ENCODE results near the gene ELOB.
A peak's percentile ranks its signal among the peaks of the same experiment; 100 is the strongest.

The ELOB gene

DNA sequence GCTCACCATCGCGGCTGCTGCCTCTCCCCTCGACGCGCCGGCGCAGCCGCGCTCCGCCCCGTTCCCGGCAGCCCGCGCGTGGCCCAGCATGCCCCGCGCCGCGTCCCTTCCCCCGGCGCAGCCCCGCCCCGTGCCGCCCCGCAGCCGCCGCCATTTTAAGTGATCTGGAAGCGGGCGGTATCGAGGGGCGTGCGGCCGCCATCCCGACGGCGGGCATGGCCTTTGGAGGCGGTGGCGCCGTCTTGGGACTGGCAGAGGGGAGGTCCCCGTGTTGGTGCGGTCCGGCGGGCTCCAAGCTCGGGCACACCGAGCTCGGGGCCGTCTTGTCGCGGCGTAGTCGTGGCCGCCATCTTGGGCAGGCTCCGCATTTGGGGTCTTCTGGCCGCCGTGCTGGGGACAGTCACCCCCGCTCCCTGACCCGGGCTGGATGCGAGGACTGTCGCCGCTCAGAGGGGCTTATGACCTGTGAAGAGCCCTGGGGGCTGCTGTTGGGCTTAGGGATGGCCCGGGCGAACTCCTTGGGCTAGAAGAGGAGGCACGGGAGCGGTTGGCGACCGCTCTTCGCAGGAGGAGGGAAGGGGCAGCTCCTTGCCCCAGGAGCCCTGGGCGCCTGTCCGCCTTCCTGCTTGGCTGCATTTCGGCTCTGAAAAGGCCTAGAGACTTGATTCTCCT lies at the start of gene ELOB:
Gene ELOB, minus strand, starts transcription at position 50 of the 672 bp plus-strand sequence. Its CDS starts 41 bp downstream, at position 9.
- DNase-seq = peak; percentile 91

DNA sequence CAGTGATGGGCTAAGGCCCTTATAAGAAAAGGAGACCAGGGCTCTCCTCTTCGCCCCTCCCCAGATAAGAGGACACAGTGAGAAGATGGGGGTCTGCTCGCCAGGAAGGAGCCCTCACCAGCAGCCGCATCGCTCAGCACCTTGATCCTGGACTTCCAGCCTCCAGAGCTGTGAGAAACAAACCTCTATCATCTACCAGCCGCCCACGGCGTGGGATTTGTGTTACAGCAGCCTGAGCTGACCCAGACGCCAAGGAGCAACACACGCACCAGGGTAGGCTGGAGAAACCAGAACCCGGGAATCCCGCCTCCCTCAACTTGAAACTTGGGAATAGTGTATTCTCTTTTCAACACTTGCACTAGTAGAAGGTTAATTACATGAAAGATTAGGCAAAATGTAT lies 48.8 kb upstream of the ELOB start:
- no peak for DNase-seq

DNA sequence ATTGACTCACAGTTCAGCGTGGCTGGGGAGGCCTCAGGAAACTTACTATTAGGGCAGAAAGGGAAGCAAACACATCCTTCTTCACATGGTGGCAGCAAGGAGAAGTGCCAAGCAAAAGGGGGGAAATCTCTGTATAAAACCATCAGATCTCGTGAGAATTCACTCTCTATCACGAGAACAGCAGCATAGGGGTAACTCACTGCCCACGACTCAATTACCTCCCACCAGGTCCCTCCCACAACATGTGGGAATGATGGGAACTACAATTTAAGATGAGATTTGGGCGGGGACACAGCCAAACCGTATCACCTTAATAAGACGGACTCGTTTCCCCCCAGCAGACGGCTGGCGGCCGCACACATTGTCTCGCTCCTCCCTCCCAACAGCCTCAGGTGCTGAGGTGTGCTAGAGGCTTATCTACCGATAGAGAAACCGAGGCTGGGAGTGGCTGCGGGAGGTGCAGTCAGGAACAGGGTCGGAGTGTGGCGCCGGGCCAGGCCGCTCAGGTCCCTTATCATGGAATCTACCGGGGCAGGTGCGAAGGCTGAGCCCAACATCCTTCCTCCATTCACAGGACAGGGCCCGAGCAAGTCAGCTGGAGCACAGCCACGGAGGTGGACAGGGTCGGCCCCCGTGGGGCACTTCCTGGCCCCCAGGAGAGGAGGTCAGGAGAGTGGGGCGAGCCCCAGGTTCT lies 48.1 kb upstream of the ELOB start:
- DNase-seq = no peak

DNA sequence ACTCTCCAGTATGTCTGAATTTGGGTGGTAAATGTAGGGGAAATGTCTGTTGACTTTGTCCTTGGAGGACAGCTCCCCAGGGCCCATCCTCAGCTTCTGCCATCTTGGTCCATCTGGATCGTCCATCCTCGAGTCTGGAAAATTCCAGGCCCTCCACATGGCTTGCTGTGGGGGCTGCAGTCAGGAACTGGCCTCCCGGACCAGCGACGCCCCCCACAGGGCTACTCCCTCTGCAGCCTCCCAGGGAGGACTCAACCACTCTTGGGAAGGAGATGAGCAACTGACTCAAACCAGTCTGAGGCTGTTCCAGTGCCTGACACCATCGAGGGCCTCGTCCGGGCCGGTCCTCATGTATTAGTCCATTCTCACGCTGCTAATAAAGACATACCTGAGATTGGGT lies 47.5 kb upstream of the ELOB start:
- no peak for DNase-seq

DNA sequence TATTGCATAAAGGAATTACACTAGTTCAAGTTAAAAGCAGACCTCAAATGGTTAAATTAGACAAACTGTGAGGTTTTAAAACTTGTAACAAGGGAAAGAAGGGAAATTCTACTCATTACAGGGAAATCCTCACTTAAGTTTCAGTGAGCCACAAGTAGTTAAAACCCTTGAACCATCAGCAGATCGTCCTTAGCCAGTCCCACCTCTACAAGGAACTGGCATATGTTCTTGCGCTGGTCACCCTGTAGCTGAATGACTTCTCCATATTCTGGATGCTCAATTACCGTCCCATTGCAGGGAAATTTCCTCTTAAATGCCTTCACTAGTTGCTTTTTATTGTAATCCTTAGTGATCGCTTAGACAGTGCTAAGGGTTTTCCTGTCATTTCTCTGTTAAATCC lies 45.4 kb upstream of the ELOB start:
- no peak for DNase-seq

DNA sequence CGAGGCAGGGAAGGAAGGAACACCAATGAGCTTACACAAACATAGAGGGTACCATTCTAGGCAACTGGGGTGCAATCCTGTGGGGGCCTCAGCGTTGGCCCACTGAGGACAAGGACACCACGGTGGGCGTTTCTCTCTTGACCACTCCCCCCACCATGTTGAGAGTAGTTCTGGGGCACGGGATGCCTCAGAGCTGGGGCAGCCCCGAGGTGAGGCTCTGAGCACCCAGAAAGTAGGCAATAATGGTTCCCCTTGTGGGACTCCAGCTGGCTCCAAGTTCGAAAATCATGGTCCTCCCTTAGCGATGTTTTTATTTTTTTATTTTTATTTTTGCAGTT lies 45.0 kb upstream of the ELOB start:
- no peak for DNase-seq

DNA sequence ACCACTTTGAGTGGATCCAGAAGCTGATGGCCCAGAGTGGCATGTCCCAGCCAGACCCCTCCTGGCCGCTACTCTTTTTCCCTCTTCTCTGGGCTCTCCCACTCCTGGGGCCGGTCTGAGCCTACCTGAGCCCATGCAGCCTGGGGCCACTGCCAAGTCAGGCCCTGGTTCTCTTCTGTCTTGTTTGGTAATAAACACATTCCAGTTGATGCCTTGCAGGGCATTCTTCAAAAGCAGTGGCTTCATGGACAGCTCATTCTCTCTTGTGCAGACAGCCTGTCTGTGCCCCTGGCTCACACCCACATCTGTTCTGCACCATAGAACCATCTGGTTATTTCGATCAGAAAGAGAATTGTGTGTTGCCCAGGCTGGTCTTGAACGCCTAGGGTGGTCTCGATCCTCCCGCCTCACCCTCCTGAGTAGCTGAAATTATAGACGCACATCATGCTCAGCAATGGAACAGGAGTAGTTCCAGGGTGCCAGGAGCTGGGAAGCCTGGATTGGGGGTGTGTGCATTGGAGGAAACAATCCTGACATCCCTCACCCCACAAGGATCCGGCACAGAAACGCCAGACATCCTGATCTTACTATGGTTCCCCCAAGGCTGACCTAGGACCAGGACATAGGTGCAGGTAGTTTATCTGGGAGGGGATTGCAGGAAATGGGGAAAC lies 44.5 kb upstream of the ELOB start:
- DNase-seq = no peak

DNA sequence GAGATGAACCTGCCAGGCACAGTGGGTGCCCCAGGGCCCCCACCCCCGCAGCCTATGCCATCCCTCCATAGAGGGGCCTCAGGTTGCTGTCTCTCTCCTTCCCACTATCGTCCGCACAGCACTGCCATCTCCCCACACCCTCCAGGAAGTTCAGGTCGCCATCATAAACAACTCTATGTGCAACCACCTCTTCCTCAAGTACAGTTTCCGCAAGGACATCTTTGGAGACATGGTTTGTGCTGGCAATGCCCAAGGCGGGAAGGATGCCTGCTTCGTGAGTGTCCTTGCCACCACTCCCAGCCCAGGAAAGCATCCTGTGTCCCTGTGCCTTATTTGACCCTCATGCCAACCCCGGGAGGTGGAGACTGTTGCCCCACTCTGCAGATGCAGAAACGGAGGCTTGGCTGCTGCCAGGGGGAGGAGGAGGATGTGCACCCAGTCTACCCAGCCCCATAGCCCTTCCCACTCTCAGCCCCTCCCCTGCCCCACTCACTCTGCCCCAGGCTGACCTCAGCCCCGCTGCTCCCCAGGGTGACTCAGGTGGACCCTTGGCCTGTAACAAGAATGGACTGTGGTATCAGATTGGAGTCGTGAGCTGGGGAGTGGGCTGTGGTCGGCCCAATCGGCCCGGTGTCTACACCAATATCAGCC lies 43.9 kb upstream of the ELOB start:
- DNase-seq = no peak

DNA sequence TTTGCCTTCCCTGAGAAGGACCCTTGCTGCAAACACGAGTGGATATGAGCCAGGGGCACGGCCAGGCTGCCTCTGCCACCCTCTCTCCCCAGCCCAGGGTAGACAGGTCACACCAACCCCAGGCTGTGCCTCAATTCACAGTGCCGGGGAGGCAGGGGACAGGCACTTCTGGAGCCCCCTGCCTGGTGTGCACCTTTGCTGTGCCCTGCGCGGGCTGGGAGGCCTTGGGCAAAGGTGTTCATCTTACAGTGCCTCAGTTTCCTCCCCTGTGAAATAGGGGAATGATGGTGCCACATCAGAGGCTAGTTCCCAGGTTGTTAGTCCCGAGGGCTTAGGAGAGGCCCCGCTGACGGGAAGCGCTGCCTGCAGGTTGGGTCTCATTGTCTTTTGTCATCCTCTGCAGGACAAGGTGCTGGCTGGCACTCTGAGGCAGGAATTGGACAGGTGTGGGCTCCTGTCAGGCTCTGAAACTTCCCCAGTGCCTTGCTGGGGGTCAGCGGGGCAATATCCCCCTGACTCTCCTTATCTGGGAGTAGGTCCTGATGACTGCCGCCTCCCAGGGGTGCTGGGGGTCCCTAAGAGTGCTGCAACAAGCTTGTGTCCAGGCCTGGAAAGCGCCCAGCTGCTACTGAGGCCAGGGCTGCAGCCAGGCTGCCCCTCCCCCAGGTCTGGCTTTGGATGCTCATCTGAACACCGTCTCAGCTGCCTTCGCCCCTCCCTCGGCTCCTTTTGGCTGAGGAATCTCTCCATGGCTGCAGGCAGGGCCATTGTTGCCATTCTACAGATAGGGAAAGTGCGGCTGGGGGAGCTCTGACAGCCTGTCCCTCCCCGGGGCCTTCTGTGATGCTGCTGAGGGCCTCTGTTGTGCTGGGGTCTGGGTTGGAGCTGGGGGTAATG lies 43.1 kb upstream of the ELOB start:
- no peak for DNase-seq

DNA sequence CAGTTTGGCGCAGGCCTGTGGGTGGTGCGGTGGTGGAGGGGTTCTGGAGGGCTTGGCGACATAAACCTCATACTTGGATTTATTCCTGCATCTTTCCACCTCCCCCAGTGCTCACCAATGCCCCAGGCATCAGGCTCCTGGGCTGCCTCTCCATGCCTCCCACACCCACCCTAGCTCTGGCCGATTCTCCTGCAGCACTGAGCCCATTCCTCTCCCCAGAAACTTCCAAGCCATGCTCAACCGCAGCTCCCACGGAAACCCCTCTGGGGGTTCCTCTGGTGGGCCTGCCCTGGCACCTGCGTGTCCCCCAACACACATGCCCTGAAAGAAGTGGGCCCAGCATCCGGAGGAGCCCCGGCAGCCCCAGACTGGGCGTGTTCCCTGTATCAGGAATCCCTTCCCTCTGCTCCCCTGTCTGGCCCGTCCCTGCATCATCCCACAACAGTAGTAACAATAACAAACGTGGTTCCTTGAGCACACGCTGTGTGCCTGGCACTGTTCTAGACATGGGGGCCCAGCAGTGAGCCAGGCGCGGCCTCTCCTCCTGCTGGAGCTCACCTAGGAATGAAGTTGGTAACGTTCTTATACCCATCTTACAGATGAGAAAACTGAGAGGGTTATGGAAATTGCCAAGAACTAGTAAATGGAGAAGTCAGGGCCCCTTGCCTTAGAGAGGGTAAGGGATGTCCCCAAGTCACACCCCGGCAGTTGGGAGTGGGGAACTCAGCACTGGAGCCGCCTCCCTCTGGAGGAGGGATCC lies 42.3 kb upstream of the ELOB start:
- DNase-seq = no peak

DNA sequence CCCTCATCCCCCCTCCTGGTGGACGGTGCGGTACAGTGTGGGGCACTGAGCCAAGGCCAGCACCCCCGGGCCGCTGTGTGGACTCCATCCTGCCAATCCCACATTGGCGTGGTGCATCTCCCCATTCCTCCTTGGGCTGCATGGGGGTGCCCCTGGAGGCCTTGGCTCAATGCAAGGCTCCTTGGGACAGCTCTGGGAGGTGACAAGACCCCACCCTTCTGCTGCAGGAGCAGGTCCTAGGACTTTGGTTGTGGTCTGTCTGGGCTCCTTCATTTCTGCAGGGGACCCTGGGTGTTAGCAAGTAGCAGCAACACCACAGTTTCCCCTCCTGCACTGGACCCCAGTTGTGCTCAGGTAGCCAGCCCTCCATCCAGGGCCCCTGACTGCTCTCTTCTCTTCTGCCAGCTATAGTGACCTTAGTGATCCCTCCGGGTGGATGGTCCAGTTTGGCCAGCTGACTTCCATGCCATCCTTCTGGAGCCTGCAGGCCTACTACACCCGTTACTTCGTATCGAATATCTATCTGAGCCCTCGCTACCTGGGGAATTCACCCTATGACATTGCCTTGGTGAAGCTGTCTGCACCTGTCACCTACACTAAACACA lies 41.3 kb upstream of the ELOB start:
- DNase-seq = no peak

DNA sequence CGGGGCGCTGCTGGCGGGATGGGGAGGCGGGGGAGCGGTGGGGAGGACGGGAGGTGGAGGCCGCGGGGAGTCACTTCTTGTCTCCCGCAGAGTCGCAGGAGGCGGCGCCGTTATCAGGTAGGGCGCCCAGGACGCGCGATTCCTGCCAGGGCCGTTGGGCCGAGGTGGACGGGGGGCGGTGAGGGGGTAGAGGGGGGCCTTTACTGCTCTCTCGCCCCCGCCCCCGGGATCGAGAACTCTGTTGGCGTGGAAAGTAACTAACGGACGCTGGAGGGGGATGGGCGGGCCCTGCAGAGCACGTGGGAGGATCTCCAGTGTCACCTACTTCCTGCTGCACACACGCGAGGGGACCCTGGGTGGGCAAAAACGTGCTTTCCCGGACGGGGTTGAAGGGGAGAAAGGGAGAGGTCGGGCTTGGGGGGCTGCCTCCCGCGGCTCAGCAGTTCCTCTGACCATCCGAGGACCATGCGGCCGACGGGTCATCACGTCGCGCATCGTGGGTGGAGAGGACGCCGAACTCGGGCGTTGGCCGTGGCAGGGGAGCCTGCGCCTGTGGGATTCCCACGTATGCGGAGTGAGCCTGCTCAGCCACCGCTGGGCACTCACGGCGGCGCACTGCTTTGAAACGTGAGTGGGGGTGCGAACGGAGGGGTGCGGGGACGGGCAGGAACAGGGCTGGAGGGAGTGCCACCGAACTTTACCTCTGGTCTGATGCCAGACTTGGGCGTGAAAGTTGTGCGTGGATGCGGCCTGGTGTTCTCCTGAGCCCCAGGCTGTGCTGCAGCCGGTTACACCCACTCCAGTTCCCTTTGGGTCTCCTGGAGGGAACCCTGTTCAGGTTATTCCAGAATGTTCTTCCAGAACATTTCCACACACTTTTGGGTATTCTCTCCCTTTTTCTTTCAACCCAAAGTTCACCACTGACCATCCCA lies 40.5 kb upstream of the ELOB start:
- peak; percentile 26 for DNase-seq

DNA sequence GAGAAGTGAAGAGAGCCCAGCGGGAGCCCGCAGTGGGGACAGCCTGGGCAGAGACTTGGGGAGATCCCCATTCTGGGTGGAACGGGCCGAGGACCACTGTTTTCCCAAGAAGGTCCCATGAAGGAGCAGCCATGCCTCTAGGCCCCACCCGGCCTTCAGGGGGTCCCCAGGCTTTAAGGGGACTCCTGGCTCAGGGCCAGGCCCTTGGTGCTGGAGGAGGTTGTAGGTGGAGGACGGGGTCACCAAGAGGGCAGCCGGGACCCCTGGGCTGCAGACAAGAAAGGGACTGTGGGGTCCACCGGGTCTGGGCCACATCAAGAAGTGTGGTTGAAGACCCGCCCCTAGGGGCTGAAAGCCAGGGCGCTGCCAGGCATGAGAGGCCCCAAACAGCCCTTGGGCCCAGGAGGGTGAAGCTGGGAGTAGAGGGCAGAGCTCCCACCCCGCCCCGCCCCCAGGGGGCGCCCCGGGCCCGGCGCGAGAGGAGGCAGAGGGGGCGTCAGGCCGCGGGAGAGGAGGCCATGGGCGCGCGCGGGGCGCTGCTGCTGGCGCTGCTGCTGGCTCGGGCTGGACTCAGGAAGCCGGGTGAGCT lies 39.8 kb upstream of the ELOB start, which contains the start of gene PRSS21:
Gene PRSS21, plus strand, starts transcription at position 487 of the 589 bp plus-strand sequence. Its CDS starts 32 bp downstream, at position 519.
- DNase-seq = peak; percentile 45

DNA sequence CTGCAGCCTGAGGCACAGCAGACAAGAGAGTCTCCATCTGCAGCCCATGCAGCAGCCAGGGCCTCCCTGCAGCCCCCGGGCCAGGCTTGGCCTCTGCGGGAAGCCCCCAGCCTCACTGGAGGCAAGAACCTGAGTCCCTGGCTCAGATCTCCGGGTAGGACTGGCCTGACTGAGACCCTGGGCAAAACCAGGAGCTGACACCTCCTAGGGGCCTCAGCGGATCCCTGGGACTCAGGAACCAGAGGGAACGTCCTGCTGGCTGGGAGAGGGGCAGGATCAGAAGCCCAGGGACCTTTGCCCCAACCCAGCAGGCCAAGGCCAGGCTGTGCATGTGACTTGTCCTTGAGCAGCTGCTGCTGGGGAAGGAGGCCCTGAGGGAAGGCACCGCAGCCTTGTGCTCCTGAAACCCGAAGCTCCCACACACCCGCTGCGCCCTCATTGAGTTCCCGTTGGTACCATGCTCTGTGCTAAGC lies 38.3 kb upstream of the ELOB start:
- DNase-seq = no peak

DNA sequence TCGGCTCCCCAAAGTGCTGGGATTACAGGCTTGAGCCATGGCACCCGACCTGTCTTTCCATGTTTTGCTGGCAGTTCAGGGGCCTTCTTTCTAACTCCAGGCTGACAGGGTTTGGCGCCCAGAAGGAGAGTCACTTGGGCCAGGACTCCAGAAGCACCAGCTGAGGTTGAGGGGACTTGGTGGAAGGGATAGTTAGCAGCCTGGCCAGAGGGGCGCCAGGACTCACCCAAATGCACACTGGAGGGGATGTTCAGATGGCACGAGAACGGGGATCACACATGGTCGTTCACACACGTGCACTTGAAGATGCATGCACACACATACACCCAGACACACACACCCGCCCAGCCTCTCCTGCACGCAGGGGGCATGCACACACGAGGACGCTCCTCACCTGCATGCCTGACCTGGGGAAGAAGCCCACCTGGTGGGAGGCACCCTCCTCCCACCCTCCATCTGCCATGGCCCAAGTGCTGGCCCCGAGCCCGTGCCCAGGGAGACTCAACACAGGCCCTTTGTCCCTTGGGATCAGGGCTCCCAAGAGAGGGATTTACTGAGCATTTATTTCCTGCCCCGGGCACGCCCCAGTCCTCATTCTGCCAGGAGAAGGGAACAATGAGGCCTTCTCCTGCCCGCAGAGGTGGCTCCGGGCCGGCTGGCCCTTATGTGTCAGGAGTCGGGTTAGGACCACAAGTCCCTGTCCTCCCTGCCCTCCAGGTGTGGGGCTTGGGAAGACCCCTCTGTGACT lies 37.6 kb upstream of the ELOB start:
- no peak for DNase-seq

DNA sequence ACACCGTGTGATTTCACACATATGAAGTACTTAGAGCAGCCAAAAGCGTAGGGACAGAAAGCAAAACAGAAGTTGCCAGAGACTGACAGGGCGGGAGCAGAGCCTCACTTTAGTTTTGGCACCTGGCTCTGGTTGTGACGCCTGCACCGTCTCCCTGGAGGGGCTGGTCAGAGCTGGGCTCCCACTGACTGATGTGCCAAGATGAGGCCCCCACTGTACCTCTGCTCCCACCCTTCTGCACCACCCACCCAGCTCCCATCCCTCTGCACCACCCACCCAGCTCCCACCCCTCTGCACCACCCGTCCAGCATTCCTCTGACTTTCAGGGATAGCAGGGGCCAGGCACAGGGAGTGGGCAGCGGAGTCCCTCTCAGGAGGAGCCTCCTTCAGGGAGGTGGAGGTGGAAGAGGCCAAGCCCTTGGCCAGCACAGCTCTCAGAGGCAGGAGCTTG lies 36.7 kb upstream of the ELOB start:
- no peak for DNase-seq

DNA sequence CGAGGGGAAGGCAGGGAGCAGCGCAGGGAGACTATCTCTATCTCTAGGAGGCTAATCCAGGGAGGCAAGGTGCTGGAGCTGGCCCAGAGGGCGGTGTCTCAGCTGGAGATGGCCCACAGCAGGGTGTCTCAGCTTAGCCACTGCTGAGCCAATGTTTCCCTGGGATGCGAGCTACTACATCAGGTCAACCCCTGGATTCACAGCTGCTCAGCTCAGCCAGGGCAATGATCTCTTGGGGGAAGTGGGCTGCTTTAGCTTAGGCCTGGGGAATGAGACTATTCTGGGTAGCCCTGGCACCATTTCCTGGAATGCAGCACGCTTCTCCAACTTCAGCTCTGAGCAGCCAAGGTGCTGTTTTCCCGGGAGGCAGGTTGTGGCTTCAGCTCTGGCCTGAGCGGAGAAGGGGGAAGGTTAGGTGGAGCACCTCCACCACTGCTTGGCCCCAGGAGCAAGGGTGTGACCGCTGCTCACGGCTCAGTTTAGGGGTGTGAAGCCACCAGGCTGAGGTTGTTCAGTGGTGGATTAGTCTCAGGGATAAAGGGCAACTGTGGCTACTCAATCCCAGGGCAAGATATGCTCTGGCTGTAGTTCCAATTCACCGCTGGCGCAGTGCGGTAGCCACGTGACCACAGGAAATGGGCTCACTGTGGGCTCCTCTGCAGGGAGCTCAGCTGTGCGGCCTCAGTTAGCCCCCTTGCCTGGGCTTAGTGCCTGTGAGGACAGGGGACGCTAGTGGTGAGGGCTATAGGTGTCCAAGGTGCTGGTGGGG lies 34.8 kb upstream of the ELOB start:
- DNase-seq = no peak

DNA sequence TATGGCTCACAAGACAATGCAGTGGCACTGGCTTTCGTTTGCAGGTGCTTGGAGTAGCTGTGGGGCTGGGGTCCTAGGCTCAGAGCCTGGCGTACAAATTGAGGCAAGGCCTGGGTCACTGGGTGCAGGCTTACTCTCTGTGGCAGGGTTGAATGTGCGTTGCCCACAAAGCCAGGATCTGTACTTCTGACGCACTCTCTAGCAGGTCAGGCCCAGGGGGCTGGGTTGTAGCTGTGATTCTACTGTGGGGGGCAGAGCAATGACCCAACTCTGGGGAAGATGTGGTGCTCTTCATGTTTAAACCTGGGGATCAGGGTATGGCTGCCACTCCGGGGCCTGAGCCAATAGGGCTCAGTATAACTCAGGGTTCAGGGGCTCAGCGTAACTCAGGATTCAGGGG lies 33.6 kb upstream of the ELOB start:
- no peak for DNase-seq

Measured in CD4-positive, alpha-beta T cell treated with Interleukin-6 for 4 hours (primary cell).